Liver (tissue), 9 donors: ENCODE results near the gene GLIPR2. TPM values are rescaled to one million over a fixed set of nuclear protein-coding genes. Genes with fewer than 3 reads are reported as not detected.
A peak's percentile ranks its signal among the peaks of the same experiment; 100 is the strongest.

ENCODE experiments used
- DNase-seq: peaks from one replicate; pipeline ENCODE4 v3.0.0-alpha.2; 2017; ENCODE audit warnings: low spot score
- H3K27ac ChIP-seq, 2 donors: one replicate each; pipeline ENCODE4 v1.7.0; 2013; ENCODE audit warnings: inconsistent platforms in 2 of 2, low read length in 2 of 2, control low read depth in 1 of 2, low read depth in 1 of 2, mild to moderate bottlenecking in 1 of 2
- H3K27me3 ChIP-seq, 4 donors: one replicate each; pipeline versions ENCODE4 v1.6.1 to v1.7.0; 2013; ENCODE audit warnings: low read length in 3 of 4, inconsistent platforms in 1 of 4, mild to moderate bottlenecking in 1 of 4, moderate library complexity in 1 of 4; ENCODE audit not compliant: control insufficient read depth in 4 of 4, insufficient read depth in 4 of 4
- H3K36me3 ChIP-seq, 4 donors: one replicate each; pipeline versions ENCODE4 v1.6.1 to v1.7.0; 2013; ENCODE audit warnings: low read length in 3 of 4, mild to moderate bottlenecking in 3 of 4, low read depth in 1 of 4, moderate library complexity in 1 of 4; ENCODE audit not compliant: control insufficient read depth in 4 of 4, insufficient read depth in 3 of 4
- H3K4me1 ChIP-seq, 4 donors: one replicate each; pipeline versions ENCODE4 v1.6.1 to v1.7.0; 2013; ENCODE audit warnings: low read length in 3 of 4, mild to moderate bottlenecking in 3 of 4, moderate library complexity in 1 of 4; ENCODE audit not compliant: control insufficient read depth in 4 of 4, insufficient read depth in 4 of 4
- H3K4me3 ChIP-seq, 3 donors: one replicate each; pipeline versions ENCODE4 v1.6.1 to v1.7.0; 2013; ENCODE audit warnings: low read length in 3 of 3, control low read depth in 1 of 3, low read depth in 1 of 3, mild to moderate bottlenecking in 1 of 3
- H3K9ac ChIP-seq, 2 donors: one replicate each; pipeline ENCODE4 v1.7.0; 2013; ENCODE audit warnings: low read length in 2 of 2, mild to moderate bottlenecking in 2 of 2, moderate library complexity in 2 of 2, control low read depth in 1 of 2, low read depth in 1 of 2
- H3K9me3 ChIP-seq, 4 donors: one replicate each; pipeline versions ENCODE4 v1.6.1 to v1.7.0; 2013; ENCODE audit warnings: low read length in 3 of 4; ENCODE audit not compliant: control insufficient read depth in 4 of 4
- ATF3 ChIP-seq: IDR thresholded peaks from 2 replicates; pipeline ENCODE4 v1.6.1; 2016; ENCODE audit warnings: antibody characterized with exemption
- CTCF ChIP-seq: fragments of 150-350 bp; IDR thresholded peaks from 2 replicates; pipeline ENCODE4 v1.5.1; 2017; ENCODE audit warnings: improper control_type of control experiment, low read depth, low read length; ENCODE audit not compliant: missing input control
- EGR1 ChIP-seq, 2 donors: IDR thresholded peaks; 2 replicates each; pipeline ENCODE4 v1.6.1; 2016 to 2018; ENCODE audit warnings: antibody characterized with exemption in 2 of 2, low read depth in 2 of 2
- FOXA1 ChIP-seq: IDR thresholded peaks from 2 replicates; pipeline ENCODE4 v1.6.1; 2016; ENCODE audit warnings: antibody characterized with exemption
- FOXA2 ChIP-seq: IDR thresholded peaks from 2 replicates; pipeline ENCODE4 v1.6.1; 2016; ENCODE audit warnings: antibody characterized with exemption
- GABPA ChIP-seq, 2 donors: IDR thresholded peaks in 1 of 2; conservative IDR thresholded peaks in 1 of 2; 2 replicates each; pipeline ENCODE4 v1.6.1; 2016; ENCODE audit warnings: antibody characterized with exemption in 2 of 2, mild to moderate bottlenecking in 1 of 2, moderate library complexity in 1 of 2
- HNF4A ChIP-seq, 2 donors: conservative IDR thresholded peaks; 2 replicates each; pipeline ENCODE4 v1.6.1; 2016; ENCODE audit warnings: antibody characterized with exemption in 2 of 2, mild to moderate bottlenecking in 2 of 2
- HNF4G ChIP-seq: IDR thresholded peaks from 2 replicates; pipeline ENCODE4 v1.6.1; 2016; ENCODE audit warnings: antibody characterized with exemption
- JUND ChIP-seq, 2 donors: IDR thresholded peaks; 2 replicates each; pipeline ENCODE4 v1.6.1; 2016; ENCODE audit warnings: antibody characterized with exemption in 2 of 2
- MAX ChIP-seq: IDR thresholded peaks from 2 replicates; pipeline ENCODE4 v1.6.1; 2016; ENCODE audit warnings: antibody characterized with exemption
- NR2F2 ChIP-seq: IDR thresholded peaks from 2 replicates; pipeline ENCODE4 v1.6.1; 2016; ENCODE audit warnings: antibody characterized with exemption
- RAD21 ChIP-seq, 2 donors: IDR thresholded peaks; 2 replicates each; pipeline ENCODE4 v1.6.1; 2016; ENCODE audit warnings: antibody characterized with exemption in 2 of 2, mild to moderate bottlenecking in 2 of 2
- REST ChIP-seq: IDR thresholded peaks from 2 replicates; pipeline ENCODE4 v1.6.1; 2016; ENCODE audit warnings: antibody characterized with exemption, mild to moderate bottlenecking
- RXRA ChIP-seq, 2 donors: IDR thresholded peaks; 2 replicates each; pipeline ENCODE4 v1.6.1; 2017 to 2018; ENCODE audit warnings: antibody characterized with exemption in 2 of 2, mild to moderate bottlenecking in 1 of 2
- SP1 ChIP-seq: IDR thresholded peaks from 2 replicates; pipeline ENCODE4 v1.6.1; 2018; ENCODE audit warnings: antibody characterized with exemption, mild to moderate bottlenecking
- TAF1 ChIP-seq: conservative IDR thresholded peaks from 2 replicates; pipeline ENCODE4 v1.6.1; 2016; ENCODE audit warnings: antibody characterized with exemption, mild to moderate bottlenecking
- YY1 ChIP-seq: IDR thresholded peaks from 2 replicates; pipeline ENCODE4 v1.6.1; 2016; ENCODE audit warnings: antibody characterized with exemption, mild to moderate bottlenecking
- ZBTB33 ChIP-seq: IDR thresholded peaks from 2 replicates; pipeline ENCODE4 v1.6.1; 2016; ENCODE audit warnings: antibody characterized with exemption
- WGBS: extraction: QIAGEN DNeasy Blood & Tissue Kit; methylation state at CpG from one replicate; pipeline ENCODE4 v1.1.7; 2013; 5-methylcytosine and 5-hydroxymethylcytosine counted together
- polyA plus RNA-seq, 2 donors: library from polyadenylated mRNA; stranded (reverse) in 1 of 2; unstranded in 1 of 2; fragments of 200-250 nt in 1 of 2; fragments of >200 nt in 1 of 2; fragmentation: Nextera tagmentation in 1 of 2; extraction: Ambion mirVana in 1 of 2; gene quantifications; one replicate each; pipeline versions ENCODE4 v1.2.1 to v1.2.3, GENCODE V29; 2013 to 2015
- total RNA-seq, 2 donors: library from RNA; depleted of rRNA; stranded (reverse); fragments of >200 nt; gene quantifications; one replicate each; pipeline ENCODE4 v1.2.3, GENCODE V29; 2014
- donor health status: healthy.
- donor health status: healthy.
- donor health status: healthy.
- donor health status: healthy.
- donor health status: healthy.

Gene GLIPR2
- total and polyA plus RNA-seq, 4 donors, result 1.7 to 17.6 (median 2.9) TPM

GRCh38 chr9:36140086-36141084 lies 3.9 kb downstream of the GLIPR2 start:
- H3K27ac ChIP-seq, result peak overlapping the region in 1 of 2 donors; percentile 23
- no peak overlapping the region for H3K9ac ChIP-seq
- H3K9me3 ChIP-seq, result peaks cover 0 to under 1% (median 0%) of the 10 kb centered on the region in 4 donors
- H3K27me3 ChIP-seq, result no peaks in the 10 kb centered on the region
- H3K4me1 ChIP-seq, result peaks cover 10 to 35% (median 21%) of the 10 kb centered on the region in 4 donors
- H3K36me3 ChIP-seq, result no peaks in the 10 kb centered on the region
- H3K4me3 ChIP-seq, result no peak overlapping the region
- DNase-seq, result no peak
- TF ChIP-seq RXRA (IDR thresholded peaks at IDR 0.05) (no peak), YY1 (no peak), REST (no peak), GABPA (IDR thresholded peaks at IDR 0.05 in 1 of 2, conservative IDR thresholded peaks at IDR 0.05 in 1 of 2) (no peak), FOXA2 (no peak), MAX (no peak), SP1 (no peak), HNF4G (no peak), ZBTB33 (no peak), HNF4A (conservative IDR thresholded peaks at IDR 0.05) (no peak), TAF1 (no peak), NR2F2 (no peak), EGR1 (IDR thresholded peaks at IDR 0.05; ENCODE audit: low read depth in 2 of 2) (no peak), CTCF (no peak), ATF3 (no peak), FOXA1 (no peak), JUND (IDR thresholded peaks at IDR 0.05) (no peak), RAD21 (IDR thresholded peaks at IDR 0.05) (no peak)
- 83% methylated on average over 11 of the region's 11 CpGs for WGBS
